ENCODE data around the gene MRPS5.

- TF ChIP-seq CTCF (IDR thresholded peaks at IDR 0.05) = no peak
- no peak for TF ChIP-seq POLR2A (IDR thresholded peaks at IDR 0.05)
Measured at GRCh38 chr2:95165030-95165370, 43.4 kb upstream of the MRPS5 start.
